Measurements from ENCODE around the gene CDH1.

- TF ChIP-seq CTCF (IDR thresholded peaks at IDR 0.05) (no peak), SIN3A (IDR thresholded peaks at IDR 0.05; ENCODE audit: borderline replicate concordance, insufficient read depth, low read depth, low read length) (no peak), POLR2AphosphoS5 (IDR thresholded peaks at IDR 0.05; ENCODE audit: low read depth, low read length) (no peak), REST (IDR thresholded peaks at IDR 0.05; ENCODE audit: insufficient read depth in 1 of 2, low read depth in 2 of 2, low read length in 1 of 2) (no peak), TCF7L2 (IDR thresholded peaks at IDR 0.05; ENCODE audit: low read depth, low read length) (no peak)
Measured at GRCh38 chr16:68784721-68785120, 47.6 kb downstream of the CDH1 start.

Data from Panc1 (cell line).